ENCODE measurements around the gene NOX5. TPM values are rescaled to one million over a fixed set of nuclear protein-coding genes. Genes with fewer than 3 reads are reported as not detected.

The NOX5 gene
- total RNA-seq, 2 experiments from 2014 or later, result not detected

GRCh38 chr15:68987676-68988075 is 26.8 kb upstream of the NOX5 start:
- no peak for DNase-seq
- no peak for TF ChIP-seq CTCF (IDR thresholded peaks at IDR 0.05)
- H3K4me3 Mint-ChIP-seq, result no peak overlapping the region
- H3K27me3 Mint-ChIP-seq, result peaks cover 2% of the 10 kb centered on the region
- no peak for ATAC-seq
- no peaks in the 10 kb centered on the region for H3K9me3 Mint-ChIP-seq
- intact Hi-C loops (cut with micrococcal nuclease), result no loop called here
- H3K27ac Mint-ChIP-seq, result no peak overlapping the region
- POLR2A ChIA-PET, result no interaction called here
- H3K36me3 Mint-ChIP-seq (ENCODE audit: low read depth), result no peaks in the 10 kb centered on the region
- H3K4me1 Mint-ChIP-seq (ENCODE audit: low read depth), result no peaks in the 10 kb centered on the region
- CTCF ChIA-PET, result no interaction called here

- peaks cover 2% of the 10 kb centered on the region for H3K27me3 Mint-ChIP-seq
- H3K36me3 Mint-ChIP-seq (ENCODE audit: low read depth), result no peaks in the 10 kb centered on the region
- TF ChIP-seq CTCF (IDR thresholded peaks at IDR 0.05), result no peak
- no peaks in the 10 kb centered on the region for H3K9me3 Mint-ChIP-seq
- POLR2A ChIA-PET, result no interaction called here
- no peak overlapping the region for H3K27ac Mint-ChIP-seq
- intact Hi-C loops (cut with micrococcal nuclease), result no loop called here
- DNase-seq (no peak), ATAC-seq (no peak)
- no peak overlapping the region for H3K4me3 Mint-ChIP-seq
- H3K4me1 Mint-ChIP-seq (ENCODE audit: low read depth), result no peaks in the 10 kb centered on the region
- CTCF ChIA-PET, result no interaction called here
Observed at GRCh38 chr15:68989541-68990230, 24.8 kb upstream of the NOX5 start.

GRCh38 chr15:68990231-68990991 is 24.1 kb upstream of the NOX5 start:
- Mint-ChIP-seq H3K4me1 (ENCODE audit: low read depth) (no peaks in the 10 kb centered on the region), H3K4me3 (no peak overlapping the region), H3K9me3 (no peaks in the 10 kb centered on the region), H3K36me3 (ENCODE audit: low read depth) (no peaks in the 10 kb centered on the region), H3K27me3 (peaks cover 2% of the 10 kb centered on the region), H3K27ac (no peak overlapping the region)
- no peak for TF ChIP-seq CTCF (IDR thresholded peaks at IDR 0.05)
- DNase-seq, result no peak
- intact Hi-C loops (cut with micrococcal nuclease), result no loop called here
- CTCF ChIA-PET, result no interaction called here
- POLR2A ChIA-PET, result no interaction called here
- no peak for ATAC-seq

GRCh38 chr15:68990992-68991500 is 23.4 kb upstream of the NOX5 start:
- H3K27me3 Mint-ChIP-seq, result peaks cover 2% of the 10 kb centered on the region
- H3K4me3 Mint-ChIP-seq, result no peak overlapping the region
- POLR2A ChIA-PET, result no interaction called here
- no peaks in the 10 kb centered on the region for H3K4me1 Mint-ChIP-seq (ENCODE audit: low read depth)
- no peaks in the 10 kb centered on the region for H3K9me3 Mint-ChIP-seq
- intact Hi-C loops (cut with micrococcal nuclease), result no loop called here
- DNase-seq (no peak), ATAC-seq (no peak)
- TF ChIP-seq CTCF (IDR thresholded peaks at IDR 0.05), result no peak
- CTCF ChIA-PET, result no interaction called here
- no peak overlapping the region for H3K27ac Mint-ChIP-seq
- H3K36me3 Mint-ChIP-seq (ENCODE audit: low read depth), result no peaks in the 10 kb centered on the region

- ATAC-seq (no peak), DNase-seq (no peak)
- ChIA-PET POLR2A (no interaction called here), CTCF (no interaction called here)
- no peaks in the 10 kb centered on the region for H3K27me3 Mint-ChIP-seq
- no peak overlapping the region for H3K4me3 Mint-ChIP-seq
- intact Hi-C loops (cut with micrococcal nuclease), result no loop called here
- H3K9me3 Mint-ChIP-seq, result no peaks in the 10 kb centered on the region
- no peaks in the 10 kb centered on the region for H3K36me3 Mint-ChIP-seq (ENCODE audit: low read depth)
- no peak for TF ChIP-seq CTCF (IDR thresholded peaks at IDR 0.05)
- H3K4me1 Mint-ChIP-seq (ENCODE audit: low read depth), result no peaks in the 10 kb centered on the region
- H3K27ac Mint-ChIP-seq, result no peak overlapping the region
Observed at GRCh38 chr15:68991723-68992122, 22.8 kb upstream of the NOX5 start.
